CD4-positive, alpha-beta memory T cell (primary cell): ENCODE data around the gene TINAG. TPM values are rescaled to one million over a fixed set of nuclear protein-coding genes. Genes with fewer than 3 reads are reported as not detected.

Experiments used
- CTCF ChIA-PET: fragments of 350-600 bp; sonication (Branson Sonifier 250); formaldehyde crosslinking; loops from one replicate; lab custom pipeline; 2021; ENCODE audit warnings: inconsistent platforms; ENCODE audit not compliant: partially characterized antibody; lab: Charles Lee
- POLR2A ChIA-PET: fragments of 350-600 bp; sonication (Branson Sonifier 250); formaldehyde crosslinking; loops from one replicate; lab custom pipeline; 2021; ENCODE audit not compliant: partially characterized antibody; lab: Charles Lee
- DNase-seq, 5 donors: peaks; one replicate each; pipeline versions ENCODE4 v3.0.0 to v3.0.0-alpha.2; 2020 to 2022; ENCODE audit warnings: mixed read lengths in 1 of 5
- H3K27ac ChIP-seq: one replicate; pipeline ENCODE4 v1.7.0; 2013; ENCODE audit warnings: low read depth, low read length
- H3K27me3 ChIP-seq: 2 replicates; pipeline ENCODE4 v1.7.0; 2013; ENCODE audit warnings: mild to moderate bottlenecking, low read length, moderate library complexity; ENCODE audit not compliant: insufficient read depth
- H3K36me3 ChIP-seq: 2 replicates; pipeline ENCODE4 v1.7.0; 2013; ENCODE audit warnings: mild to moderate bottlenecking, low read length, moderate library complexity; ENCODE audit not compliant: insufficient read depth
- H3K4me1 ChIP-seq: 2 replicates; pipeline ENCODE4 v1.7.0; 2013; ENCODE audit warnings: mild to moderate bottlenecking, low read length, moderate library complexity; ENCODE audit not compliant: insufficient read depth
- H3K4me3 ChIP-seq, 2 donors: one replicate each; pipeline ENCODE4 v1.7.0; 2013; ENCODE audit warnings: low read length in 2 of 2, mild to moderate bottlenecking in 1 of 2
- H3K9me3 ChIP-seq, 2 donors: one replicate each; pipeline ENCODE4 v1.7.0; 2013; ENCODE audit warnings: low read length in 2 of 2, control low read depth in 1 of 2; ENCODE audit not compliant: control insufficient read depth in 1 of 2
- H3K27ac Mint-ChIP-seq, 7 donors: one replicate each; pipeline ENCODE4 v1.8.0; 2020 to 2021; ENCODE audit warnings: mixed read lengths in 7 of 7, mild to moderate bottlenecking in 6 of 7, inconsistent platforms in 3 of 7, moderate library complexity in 3 of 7
- H3K27me3 Mint-ChIP-seq, 2 donors: one replicate each; pipeline ENCODE4 v1.8.0; 2020 to 2021; ENCODE audit warnings: mixed read lengths in 2 of 2
- H3K36me3 Mint-ChIP-seq, 2 donors: one replicate each; pipeline ENCODE4 v1.8.0; 2020 to 2021; ENCODE audit warnings: mixed read lengths in 2 of 2, inconsistent platforms in 1 of 2, mild to moderate bottlenecking in 1 of 2
- H3K4me1 Mint-ChIP-seq, 4 donors: one replicate each; pipeline ENCODE4 v1.8.0; 2020 to 2021; ENCODE audit warnings: mixed read lengths in 4 of 4, mild to moderate bottlenecking in 1 of 4
- H3K4me3 Mint-ChIP-seq, 8 donors: one replicate each; pipeline ENCODE4 v1.8.0; 2020 to 2021; ENCODE audit warnings: mixed read lengths in 8 of 8, mild to moderate bottlenecking in 7 of 8, moderate library complexity in 6 of 8, inconsistent platforms in 3 of 8
- H3K9me3 Mint-ChIP-seq, 8 donors: one replicate each; pipeline ENCODE4 v1.8.0; 2020 to 2021; ENCODE audit warnings: mixed read lengths in 8 of 8, mild to moderate bottlenecking in 5 of 8, inconsistent platforms in 3 of 8, moderate library complexity in 1 of 8
- intact Hi-C: fragments of 100-400 bp; cut with micrococcal nuclease; formaldehyde crosslinking; loops from one replicate; pipeline ENCODE4 v1.15.1; 2023
- polyA plus RNA-seq, 2 donors: library from polyadenylated mRNA; unstranded; fragments of 300-500 nt; fragmentation: Illumina TruSeq; gene quantifications; one replicate each; pipeline ENCODE4 v1.2.3, GENCODE V29; 2021
- total RNA-seq, 2 experiments: library from RNA; stranded (reverse); gene quantifications; one replicate each; pipeline ENCODE4 v1.2.3, GENCODE V29; 2021

Gene TINAG
- total and polyA plus RNA-seq, 4 experiments from 2014 or later: not detected

DNA sequence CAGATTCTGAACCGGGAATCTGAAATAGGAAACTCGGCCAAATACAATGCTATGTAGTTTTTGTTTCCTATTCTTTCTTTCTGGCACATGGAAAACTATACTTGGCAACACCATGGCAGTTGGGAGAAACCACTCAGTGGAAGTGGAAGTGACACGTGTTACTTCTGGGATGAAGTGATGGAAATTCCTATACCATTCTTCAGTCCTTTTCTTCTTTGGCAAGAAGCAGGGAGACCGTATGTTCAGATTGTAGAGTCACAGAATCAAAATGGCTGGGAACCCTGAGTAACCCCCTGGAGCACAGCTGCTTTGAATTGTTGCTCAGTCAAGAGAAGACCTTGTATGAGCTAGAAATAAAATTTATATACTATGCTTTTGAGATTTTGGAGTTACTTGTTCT, 18.8 kb upstream of the TINAG start:
- intact Hi-C loops: no loop called here
- no peaks in the 10 kb centered on the region for H3K36me3 ChIP-seq
- no peaks in the 10 kb centered on the region for H3K36me3 Mint-ChIP-seq
- peaks cover 0 to 11% (median 3%) of the 10 kb centered on the region in 8 donors for H3K9me3 Mint-ChIP-seq
- POLR2A ChIA-PET: no interaction called here
- H3K4me1 Mint-ChIP-seq: no peaks in the 10 kb centered on the region
- DNase-seq: no peak
- H3K4me3 ChIP-seq: no peak overlapping the region
- H3K4me1 ChIP-seq: no peaks in the 10 kb centered on the region
- no peak overlapping the region for H3K4me3 Mint-ChIP-seq
- CTCF ChIA-PET: no interaction called here
- no peak overlapping the region for H3K27ac Mint-ChIP-seq
- H3K9me3 ChIP-seq: no peaks in the 10 kb centered on the region
- no peaks in the 10 kb centered on the region for H3K27me3 Mint-ChIP-seq
- no peaks in the 10 kb centered on the region for H3K27me3 ChIP-seq
- no peak overlapping the region for H3K27ac ChIP-seq

DNA sequence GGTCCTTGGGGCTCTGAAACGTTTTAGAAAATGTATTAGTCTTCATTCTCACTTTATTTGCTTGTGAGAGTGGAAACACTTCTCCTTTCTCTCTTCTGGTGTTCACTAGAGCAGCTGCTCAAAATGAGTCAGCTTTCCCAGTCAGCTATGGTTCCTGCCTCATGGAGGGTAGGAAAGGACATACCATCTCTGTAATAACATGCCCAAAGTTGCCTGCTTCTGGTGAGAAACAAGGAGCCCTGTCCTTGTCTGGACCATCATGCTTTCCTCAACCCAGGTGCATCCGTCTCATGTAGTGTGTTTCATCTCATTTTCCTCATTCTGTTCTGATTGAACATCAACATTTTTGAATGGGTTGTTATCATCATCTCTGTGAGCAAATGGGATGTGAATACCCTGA, 17.1 kb upstream of the TINAG start:
- Mint-ChIP-seq H3K27ac (no peak overlapping the region), H3K27me3 (no peaks in the 10 kb centered on the region), H3K4me3 (no peak overlapping the region), H3K4me1 (no peaks in the 10 kb centered on the region), H3K36me3 (no peaks in the 10 kb centered on the region), H3K9me3 (peaks cover 0 to 12% (median 3%) of the 10 kb centered on the region in 8 donors)
- Histone ChIP-seq H3K9me3 (no peaks in the 10 kb centered on the region), H3K27ac (no peak overlapping the region), H3K4me1 (no peaks in the 10 kb centered on the region), H3K4me3 (no peak overlapping the region), H3K36me3 (no peaks in the 10 kb centered on the region), H3K27me3 (no peaks in the 10 kb centered on the region)
- intact Hi-C loops: no loop called here
- no peak for DNase-seq
- ChIA-PET POLR2A (no interaction called here), CTCF (no interaction called here)

DNA sequence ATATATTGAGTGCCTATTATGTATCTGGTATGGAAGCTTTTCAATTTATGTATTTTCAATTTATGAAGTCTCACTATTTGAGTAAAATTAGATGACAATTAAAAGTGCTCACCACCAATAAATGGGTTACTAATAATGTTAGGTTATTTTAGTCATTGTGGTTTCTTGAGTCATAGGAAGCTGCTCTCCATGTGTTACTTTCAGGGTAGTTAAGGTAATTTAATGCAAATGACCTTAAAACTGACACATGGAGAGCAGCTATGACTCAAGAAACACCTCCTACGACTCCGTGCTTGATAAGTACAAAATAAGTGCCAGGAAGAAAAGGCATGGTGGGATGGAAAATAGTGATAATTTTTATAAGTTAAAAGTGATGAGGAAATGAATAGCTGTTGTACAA, 16.5 kb upstream of the TINAG start:
- no peaks in the 10 kb centered on the region for H3K36me3 Mint-ChIP-seq
- H3K27me3 Mint-ChIP-seq: no peaks in the 10 kb centered on the region
- no peak overlapping the region for H3K4me3 Mint-ChIP-seq
- Histone ChIP-seq H3K4me3 (no peak overlapping the region), H3K9me3 (no peaks in the 10 kb centered on the region), H3K36me3 (no peaks in the 10 kb centered on the region), H3K27me3 (no peaks in the 10 kb centered on the region), H3K27ac (no peak overlapping the region), H3K4me1 (no peaks in the 10 kb centered on the region)
- no peak for DNase-seq
- CTCF ChIA-PET: no interaction called here
- intact Hi-C loops: no loop called here
- H3K9me3 Mint-ChIP-seq: peaks cover 0 to 13% (median 3%) of the 10 kb centered on the region in 8 donors
- POLR2A ChIA-PET: no interaction called here
- H3K27ac Mint-ChIP-seq: no peak overlapping the region
- H3K4me1 Mint-ChIP-seq: no peaks in the 10 kb centered on the region

DNA sequence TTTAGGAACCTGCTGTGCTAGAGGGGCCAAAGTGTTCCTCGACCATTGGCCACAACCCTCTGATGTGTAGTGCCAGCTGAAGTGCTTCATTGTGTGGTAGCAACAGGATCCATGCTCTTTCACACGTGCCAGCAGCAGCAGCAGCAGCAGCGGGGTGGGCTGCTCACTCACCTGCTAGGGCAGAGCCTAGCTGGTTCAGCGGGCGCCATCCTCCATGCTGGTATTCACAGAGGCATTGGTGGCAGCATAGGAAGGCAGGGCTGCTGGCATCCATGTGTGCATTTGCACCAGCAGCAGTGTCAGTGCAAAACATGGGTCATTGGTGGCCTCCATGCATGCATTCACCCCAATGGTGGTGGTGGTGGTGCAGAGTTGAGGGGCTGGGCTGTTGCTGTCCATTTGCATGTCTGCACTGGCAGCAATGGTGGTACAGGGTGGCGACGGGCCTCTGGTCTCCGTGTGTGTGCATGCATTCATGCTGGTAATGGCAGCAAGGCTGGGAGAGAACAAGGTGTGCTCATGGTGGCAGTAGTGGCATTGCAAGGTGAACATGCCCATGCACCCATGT, 13.2 kb upstream of the TINAG start:
- Mint-ChIP-seq H3K4me1 (no peaks in the 10 kb centered on the region), H3K9me3 (peaks cover 0 to 13% (median under 1%) of the 10 kb centered on the region in 8 donors), H3K27me3 (no peaks in the 10 kb centered on the region), H3K4me3 (no peak overlapping the region), H3K27ac (no peak overlapping the region), H3K36me3 (no peaks in the 10 kb centered on the region)
- Histone ChIP-seq H3K36me3 (no peaks in the 10 kb centered on the region), H3K27me3 (no peaks in the 10 kb centered on the region), H3K4me3 (no peak overlapping the region), H3K4me1 (no peaks in the 10 kb centered on the region), H3K27ac (no peak overlapping the region), H3K9me3 (no peaks in the 10 kb centered on the region)
- POLR2A ChIA-PET: no interaction called here
- intact Hi-C loops: no loop called here
- CTCF ChIA-PET: no interaction called here
- DNase-seq: peak in 1 of 5 donors; percentile 5

DNA sequence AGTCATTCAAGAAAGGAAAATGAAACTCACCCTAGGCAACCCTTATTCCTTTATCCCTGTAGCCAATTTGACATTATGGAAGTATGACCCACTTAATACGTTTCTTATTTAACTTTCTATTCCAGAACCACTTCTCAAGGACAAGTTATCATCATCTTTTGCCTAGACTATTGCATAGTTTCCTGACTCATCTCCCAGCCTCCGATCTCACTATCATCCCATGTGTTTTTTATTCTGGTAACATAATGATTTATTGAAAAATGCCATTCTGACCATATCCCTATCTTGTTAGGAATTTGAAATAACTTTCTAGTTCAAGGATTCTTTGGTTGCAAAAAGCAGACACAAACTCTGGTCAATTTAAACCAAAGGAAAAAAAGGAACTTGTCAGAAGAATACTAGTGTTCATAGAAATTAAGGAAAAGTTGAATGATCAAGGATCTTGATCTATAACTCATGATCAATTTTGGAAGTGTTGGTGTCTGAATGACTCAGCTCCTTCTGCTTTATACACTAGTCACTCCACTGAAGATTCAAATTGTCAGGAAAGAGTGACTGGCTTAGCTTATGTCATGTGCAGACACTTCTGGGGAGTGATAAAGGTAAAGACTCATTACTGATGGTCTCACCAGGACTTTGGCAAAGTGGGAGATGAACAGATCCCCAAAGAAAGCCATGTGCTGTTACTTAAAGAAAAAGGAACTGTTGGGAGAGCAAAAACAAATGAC, 8.5 kb upstream of the TINAG start:
- no peak for DNase-seq
- Mint-ChIP-seq H3K9me3 (peaks cover 0 to 5% (median under 1%) of the 10 kb centered on the region in 8 donors), H3K27me3 (no peaks in the 10 kb centered on the region), H3K4me1 (no peaks in the 10 kb centered on the region), H3K27ac (no peak overlapping the region), H3K36me3 (no peaks in the 10 kb centered on the region), H3K4me3 (no peak overlapping the region)
- Histone ChIP-seq H3K27me3 (no peaks in the 10 kb centered on the region), H3K4me3 (no peak overlapping the region), H3K9me3 (no peaks in the 10 kb centered on the region), H3K27ac (no peak overlapping the region), H3K4me1 (no peaks in the 10 kb centered on the region), H3K36me3 (no peaks in the 10 kb centered on the region)
- CTCF ChIA-PET: no interaction called here
- POLR2A ChIA-PET: no interaction called here
- intact Hi-C loops: no loop called here

DNA sequence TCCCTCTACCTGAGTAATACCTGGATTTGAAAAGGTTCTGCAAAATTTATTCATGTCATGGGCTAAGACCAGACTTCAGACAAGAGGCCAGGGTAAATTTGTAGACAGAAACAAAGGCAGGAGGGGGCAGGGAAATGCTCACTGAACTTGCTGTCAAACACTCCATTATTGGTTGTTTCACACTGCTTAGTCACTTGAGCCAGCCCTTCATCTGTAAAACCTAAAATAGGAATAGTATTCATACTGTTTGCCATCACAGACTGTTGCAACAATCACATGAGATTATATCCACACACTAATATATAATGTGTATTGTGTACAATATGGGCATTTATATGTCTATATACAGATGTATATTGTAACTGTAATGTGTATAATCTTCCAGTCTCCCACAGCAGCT, 6.5 kb upstream of the TINAG start:
- Mint-ChIP-seq H3K4me3 (no peak overlapping the region), H3K27me3 (no peaks in the 10 kb centered on the region), H3K27ac (no peak overlapping the region), H3K9me3 (peaks cover 0 to 5% (median 0%) of the 10 kb centered on the region in 8 donors), H3K4me1 (no peaks in the 10 kb centered on the region), H3K36me3 (no peaks in the 10 kb centered on the region)
- POLR2A ChIA-PET: no interaction called here
- Histone ChIP-seq H3K9me3 (no peaks in the 10 kb centered on the region), H3K36me3 (no peaks in the 10 kb centered on the region), H3K4me1 (no peaks in the 10 kb centered on the region), H3K27ac (no peak overlapping the region), H3K4me3 (no peak overlapping the region), H3K27me3 (no peaks in the 10 kb centered on the region)
- intact Hi-C loops: no loop called here
- DNase-seq: no peak
- CTCF ChIA-PET: no interaction called here

DNA sequence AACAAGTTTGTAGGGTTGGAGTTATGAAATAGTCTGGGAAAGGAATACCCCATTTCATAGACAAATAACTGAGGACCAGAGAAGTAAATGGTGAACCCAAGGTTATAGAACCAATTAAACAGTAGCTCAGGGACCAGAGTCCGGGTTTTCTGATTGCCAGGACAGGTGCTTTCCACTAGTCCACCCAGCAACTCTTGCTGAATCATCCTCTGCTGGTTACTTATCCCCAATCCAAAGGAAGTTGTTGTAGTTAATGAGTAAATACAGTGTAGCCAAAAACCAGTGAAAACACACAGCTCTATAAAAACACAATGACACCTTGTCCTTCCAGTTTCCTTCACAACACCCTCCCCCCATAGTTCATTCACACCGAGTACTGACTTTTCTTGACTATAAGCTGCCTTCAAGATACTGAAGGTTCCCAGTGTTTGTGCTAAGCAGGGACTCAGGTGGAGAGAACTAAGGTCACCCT, 766 bp upstream of the TINAG start:
- Mint-ChIP-seq H3K27ac (no peak overlapping the region), H3K9me3 (peaks cover 0 to 8% (median 3%) of the 10 kb centered on the region in 8 donors), H3K27me3 (no peaks in the 10 kb centered on the region), H3K36me3 (no peaks in the 10 kb centered on the region), H3K4me3 (no peak overlapping the region), H3K4me1 (no peaks in the 10 kb centered on the region)
- ChIA-PET POLR2A (no interaction called here), CTCF (no interaction called here)
- H3K36me3 ChIP-seq: no peaks in the 10 kb centered on the region
- no peaks in the 10 kb centered on the region for H3K27me3 ChIP-seq
- no peak for DNase-seq
- H3K9me3 ChIP-seq: no peaks in the 10 kb centered on the region
- no peak overlapping the region for H3K4me3 ChIP-seq
- intact Hi-C loops: no loop called here
- H3K27ac ChIP-seq: no peak overlapping the region
- H3K4me1 ChIP-seq: no peaks in the 10 kb centered on the region
